Thoracic aorta (tissue), 2 donors: ENCODE results near the gene ZNF592. TPM values are rescaled to one million over a fixed set of nuclear protein-coding genes. Genes with fewer than 3 reads are reported as not detected.
"Not testable (repeated sequence)": the region's sequence is repeated elsewhere in the genome, so short reads cannot be mapped to it uniquely, and the experiment has no call there.

Experiments used
- ATAC-seq: fragments of 150-250 bp; one replicate; pipeline ENCODE4 v1.8.0; 2017; ENCODE audit warnings: low read depth; ENCODE audit not compliant: insufficient number of reproducible peaks, low FRiP score
- DNase-seq: peaks from one replicate; pipeline ENCODE4 v3.0.0-alpha.2; 2020; ENCODE audit warnings: low spot score
- H3K27ac ChIP-seq, 2 donors: fragments of 200-600 bp; sonication (generic); 1 replicate in 1 of 2; 2 replicates in 1 of 2; pipeline ENCODE4 v1.5.1; 2016; ENCODE audit warnings: mild to moderate bottlenecking in 2 of 2, moderate library complexity in 2 of 2
- H3K27me3 ChIP-seq: fragments of 200-600 bp; sonication (generic); replicated peaks from 2 replicates; pipeline ENCODE4 v1.6.0; 2016; ENCODE audit warnings: mild to moderate bottlenecking; ENCODE audit not compliant: insufficient read depth
- H3K36me3 ChIP-seq: fragments of 200-600 bp; sonication (generic); one replicate; pipeline ENCODE4 v1.5.1; 2016
- H3K4me1 ChIP-seq, 2 donors: fragments of 200-600 bp; sonication (generic); 1 replicate in 1 of 2; 2 replicates in 1 of 2; pipeline versions ENCODE4 v1.5.1 to v1.6.0; 2016; ENCODE audit warnings: low read depth in 2 of 2, mild to moderate bottlenecking in 1 of 2; ENCODE audit not compliant: control insufficient read depth in 1 of 2
- H3K4me3 ChIP-seq: fragments of 200-600 bp; sonication (generic); 2 replicates; pipeline ENCODE4 v1.5.1; 2016; ENCODE audit warnings: mild to moderate bottlenecking
- H3K9me3 ChIP-seq: fragments of 200-600 bp; sonication (generic); 2 replicates; pipeline ENCODE4 v1.5.1; 2016
- total RNA-seq, 2 donors: library from RNA; depleted of rRNA; stranded (reverse); fragments of >200 nt; gene quantifications; one replicate each; pipeline versions ENCODE4 v1.1.0 to v1.2.3, GENCODE V29; 2016
- TF ChIP-seq, protein P1 (sequence below): fragments of 200-600 bp; sonication (generic); IDR thresholded peaks from one replicate; pipeline ENCODE4 v1.5.1; 2019; ENCODE audit warnings: antibody characterized with exemption

ZNF592 gene
- total RNA-seq, 2 donors from 2014 or later = 24.4 to 26.7 TPM

DNA sequence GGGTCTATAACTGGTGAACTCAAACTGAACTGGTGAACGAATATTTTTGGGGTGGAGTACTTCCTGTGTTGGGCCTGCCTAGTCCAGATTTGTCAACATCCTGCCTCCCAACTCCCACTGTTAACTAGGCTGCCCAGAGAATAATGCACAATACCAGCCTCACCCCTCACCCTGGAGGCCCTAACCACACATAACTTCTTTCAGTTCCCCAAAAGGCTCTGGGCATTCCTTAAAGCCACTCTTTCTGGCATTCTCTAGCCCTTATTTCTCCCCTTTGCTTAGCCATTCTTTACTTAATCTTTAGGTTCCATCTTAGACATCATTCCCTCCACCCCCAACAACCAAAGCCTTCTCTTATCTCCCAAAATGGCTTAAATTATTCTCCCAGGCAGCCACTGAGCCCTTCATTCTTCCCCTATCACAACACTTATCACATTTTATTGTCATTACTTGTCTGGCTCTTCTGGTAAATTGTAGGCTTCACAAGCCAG lies 23.3 kb upstream of the ZNF592 start:
- ATAC-seq (no peak), DNase-seq (no peak)
- TF ChIP-seq, protein P1, sequence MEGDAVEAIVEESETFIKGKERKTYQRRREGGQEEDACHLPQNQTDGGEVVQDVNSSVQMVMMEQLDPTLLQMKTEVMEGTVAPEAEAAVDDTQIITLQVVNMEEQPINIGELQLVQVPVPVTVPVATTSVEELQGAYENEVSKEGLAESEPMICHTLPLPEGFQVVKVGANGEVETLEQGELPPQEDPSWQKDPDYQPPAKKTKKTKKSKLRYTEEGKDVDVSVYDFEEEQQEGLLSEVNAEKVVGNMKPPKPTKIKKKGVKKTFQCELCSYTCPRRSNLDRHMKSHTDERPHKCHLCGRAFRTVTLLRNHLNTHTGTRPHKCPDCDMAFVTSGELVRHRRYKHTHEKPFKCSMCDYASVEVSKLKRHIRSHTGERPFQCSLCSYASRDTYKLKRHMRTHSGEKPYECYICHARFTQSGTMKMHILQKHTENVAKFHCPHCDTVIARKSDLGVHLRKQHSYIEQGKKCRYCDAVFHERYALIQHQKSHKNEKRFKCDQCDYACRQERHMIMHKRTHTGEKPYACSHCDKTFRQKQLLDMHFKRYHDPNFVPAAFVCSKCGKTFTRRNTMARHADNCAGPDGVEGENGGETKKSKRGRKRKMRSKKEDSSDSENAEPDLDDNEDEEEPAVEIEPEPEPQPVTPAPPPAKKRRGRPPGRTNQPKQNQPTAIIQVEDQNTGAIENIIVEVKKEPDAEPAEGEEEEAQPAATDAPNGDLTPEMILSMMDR = no peak
- H3K36me3 ChIP-seq = no peaks in the 10 kb centered on the region
- no peaks in the 10 kb centered on the region for H3K27me3 ChIP-seq
- no peaks in the 10 kb centered on the region for H3K9me3 ChIP-seq
- peak overlapping the region in 1 of 2 donors; percentile 9 for H3K27ac ChIP-seq
- H3K4me1 ChIP-seq = peaks cover 0 to 5% of the 10 kb centered on the region in 2 donors
- H3K4me3 ChIP-seq = no peak overlapping the region

GRCh38 chr15:84727429-84727828 lies 21.0 kb upstream of the ZNF592 start:
- Histone ChIP-seq H3K27ac (no peak overlapping the region), H3K27me3 (no peaks in the 10 kb centered on the region), H3K4me3 (no peak overlapping the region), H3K9me3 (no peaks in the 10 kb centered on the region), H3K36me3 (no peaks in the 10 kb centered on the region), H3K4me1 (peaks cover 0 to 5% of the 10 kb centered on the region in 2 donors)
- DNase-seq (no peak), ATAC-seq (no peak)
- TF ChIP-seq, protein P1 = no peak

- H3K36me3 ChIP-seq = no peaks in the 10 kb centered on the region
- no peak overlapping the region for H3K4me3 ChIP-seq
- DNase-seq (no peak), ATAC-seq (no peak)
- no peaks in the 10 kb centered on the region for H3K9me3 ChIP-seq
- no peaks in the 10 kb centered on the region for H3K27me3 ChIP-seq
- TF ChIP-seq, protein P1 = no peak
- H3K4me1 ChIP-seq = no peaks in the 10 kb centered on the region
- H3K27ac ChIP-seq = no peak overlapping the region
Observed at GRCh38 chr15:84731774-84732173, 16.6 kb upstream of the ZNF592 start.

DNA sequence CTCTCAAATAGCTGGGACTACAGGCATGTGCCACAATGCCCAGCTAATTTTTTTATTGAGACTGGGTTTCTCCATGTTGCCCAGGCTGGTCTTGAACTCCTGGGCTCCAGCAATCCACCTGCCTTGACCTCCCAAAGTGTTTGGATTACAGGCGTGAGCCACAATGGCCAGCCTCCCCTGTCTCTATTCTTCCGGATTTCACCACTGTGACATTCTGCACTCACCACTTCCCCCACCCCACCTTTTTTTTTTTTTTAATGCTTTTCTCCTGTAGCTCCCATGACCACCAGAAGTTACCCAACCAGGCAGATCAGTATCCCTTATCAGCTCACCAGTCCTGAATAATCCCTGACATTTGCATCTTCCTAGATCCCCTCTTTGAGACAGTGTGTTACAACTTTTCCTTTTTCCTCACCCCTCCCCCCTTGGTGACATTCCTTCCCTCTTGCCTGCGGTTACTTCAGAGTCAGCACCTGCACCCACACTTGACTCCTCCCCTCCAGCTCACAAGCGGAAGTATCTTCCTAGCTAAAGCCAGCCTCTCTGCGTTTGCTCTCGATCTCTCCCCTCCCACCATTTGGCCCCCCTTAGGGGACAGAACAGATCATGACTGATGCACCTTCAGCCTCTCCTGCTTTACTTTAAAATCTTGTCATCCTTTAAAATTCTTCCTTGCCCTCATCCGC lies 13.5 kb upstream of the ZNF592 start:
- peak overlapping the region; percentile 48 for H3K4me3 ChIP-seq
- TF ChIP-seq, protein P1 = no peak
- H3K27me3 ChIP-seq = no peaks in the 10 kb centered on the region
- H3K4me1 ChIP-seq = no peaks in the 10 kb centered on the region
- no peaks in the 10 kb centered on the region for H3K9me3 ChIP-seq
- peak overlapping the region in 1 of 2 donors; percentile 21 for H3K27ac ChIP-seq
- no peaks in the 10 kb centered on the region for H3K36me3 ChIP-seq
- DNase-seq (no peak), ATAC-seq (no peak)

DNA sequence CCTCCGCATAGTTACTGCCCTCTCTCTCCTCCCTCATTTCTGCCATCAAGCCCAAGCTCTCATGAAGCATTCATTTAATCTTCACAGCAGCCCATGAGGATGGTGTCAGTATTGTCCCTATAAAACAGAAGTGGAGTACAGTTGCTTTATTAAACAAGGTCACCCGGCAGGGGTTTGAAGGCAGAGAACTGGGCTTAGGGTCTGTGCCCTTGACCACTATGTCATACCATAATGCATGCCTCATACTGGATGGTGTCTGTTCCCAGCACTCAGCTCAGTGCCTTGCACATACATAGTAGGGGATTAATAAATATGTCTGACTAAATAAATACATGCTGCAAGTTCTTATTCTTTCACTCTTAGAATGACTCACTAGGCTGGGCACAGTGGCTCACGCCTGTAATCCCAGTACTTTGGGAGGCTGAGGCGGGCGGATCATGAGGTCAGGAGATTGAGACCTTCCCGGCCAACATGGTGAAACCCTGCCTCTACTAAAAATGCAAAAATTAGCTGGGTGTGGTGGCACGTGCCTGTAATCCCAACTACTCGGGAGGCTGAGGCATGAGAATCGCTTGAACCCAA lies 12.8 kb upstream of the ZNF592 start:
- Histone ChIP-seq H3K27ac (peak overlapping the region in 1 of 2 donors; percentile 21), H3K4me3 (peak overlapping the region; percentile 48)
- not testable (repeated sequence) for H3K9me3 ChIP-seq, ATAC-seq, DNase-seq, H3K27me3 ChIP-seq, H3K36me3 ChIP-seq, H3K4me1 ChIP-seq
